HG02678 (cell line): ENCODE results near the gene CDK5R2.
A peak's percentile ranks its signal among the peaks of the same experiment; 100 is the strongest.

Source experiments
- ATAC-seq: cut with Tn5 transposase; IDR thresholded peaks from one replicate; pipeline ENCODE4 v1.9.1; 2021; ENCODE audit warnings: mild to moderate bottlenecking, moderate library complexity; ENCODE audit not compliant: unreplicated experiment

CDK5R2 gene

GRCh38 chr2:218961651-218962570, 2.4 kb downstream of the CDK5R2 start:
- no peak for ATAC-seq

DNA sequence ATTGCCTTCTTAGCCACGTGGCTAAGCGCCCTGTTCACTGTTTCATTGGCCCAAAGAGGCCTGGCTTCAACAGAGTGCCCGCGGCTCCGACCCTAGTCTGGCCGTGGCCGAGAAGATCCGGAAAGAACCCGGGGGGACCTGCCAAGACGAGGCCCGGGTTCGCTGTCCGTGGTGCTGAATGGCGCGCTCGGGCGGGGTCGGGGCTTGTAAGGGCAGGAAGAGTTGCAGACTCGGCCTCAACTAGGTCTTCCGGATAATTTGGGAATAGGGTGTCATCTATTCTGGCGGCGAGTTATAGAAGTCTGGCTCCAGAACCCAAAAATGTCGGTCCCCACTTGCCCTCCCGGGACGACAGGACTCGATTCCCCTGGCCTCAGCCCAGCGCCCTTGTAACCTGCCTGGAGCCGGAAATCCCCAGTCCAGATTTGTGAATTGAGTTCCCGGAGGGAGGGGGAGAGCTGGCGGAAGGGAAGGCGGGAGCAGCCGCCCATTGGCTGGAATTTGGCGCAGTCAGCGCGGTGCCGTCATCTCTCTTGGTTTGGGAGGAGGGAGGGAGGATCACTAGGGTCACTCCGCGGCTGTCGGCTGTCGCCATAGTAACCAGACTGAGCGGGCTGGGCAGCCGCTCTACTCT, 3.5 kb downstream of the CDK5R2 start:
- ATAC-seq: no peak

GRCh38 chr2:218963601-218964000, 4.1 kb downstream of the CDK5R2 start:
- ATAC-seq: no peak

GRCh38 chr2:218964041-218964771, 4.7 kb downstream of the CDK5R2 start:
- no peak for ATAC-seq

DNA sequence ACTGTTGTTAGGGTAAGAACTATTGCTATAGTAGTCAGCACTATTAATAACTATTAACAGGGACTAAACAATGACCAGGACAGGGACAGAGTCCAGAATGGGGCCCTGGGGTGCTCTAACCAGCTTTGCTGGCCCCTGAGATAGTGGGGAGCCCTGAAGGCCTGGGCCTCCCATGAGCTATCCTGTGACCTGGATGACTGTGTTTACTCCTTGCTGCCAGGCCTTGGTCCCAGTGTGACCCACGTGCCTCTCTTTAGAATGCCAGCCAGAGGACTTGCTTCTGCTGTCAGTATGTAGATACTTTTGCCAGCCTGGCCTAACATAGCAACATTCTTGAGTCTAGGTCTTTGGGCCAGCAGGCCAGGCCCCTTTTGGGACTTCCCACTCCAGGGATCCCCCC, 11.4 kb downstream of the CDK5R2 start:
- ATAC-seq: no peak

- no peak for ATAC-seq
Observed at GRCh38 chr2:218975060-218975777, 15.8 kb downstream of the CDK5R2 start.

- ATAC-seq: peak; percentile 93
Observed at GRCh38 chr2:218979846-218980734, 20.6 kb downstream of the CDK5R2 start.

DNA sequence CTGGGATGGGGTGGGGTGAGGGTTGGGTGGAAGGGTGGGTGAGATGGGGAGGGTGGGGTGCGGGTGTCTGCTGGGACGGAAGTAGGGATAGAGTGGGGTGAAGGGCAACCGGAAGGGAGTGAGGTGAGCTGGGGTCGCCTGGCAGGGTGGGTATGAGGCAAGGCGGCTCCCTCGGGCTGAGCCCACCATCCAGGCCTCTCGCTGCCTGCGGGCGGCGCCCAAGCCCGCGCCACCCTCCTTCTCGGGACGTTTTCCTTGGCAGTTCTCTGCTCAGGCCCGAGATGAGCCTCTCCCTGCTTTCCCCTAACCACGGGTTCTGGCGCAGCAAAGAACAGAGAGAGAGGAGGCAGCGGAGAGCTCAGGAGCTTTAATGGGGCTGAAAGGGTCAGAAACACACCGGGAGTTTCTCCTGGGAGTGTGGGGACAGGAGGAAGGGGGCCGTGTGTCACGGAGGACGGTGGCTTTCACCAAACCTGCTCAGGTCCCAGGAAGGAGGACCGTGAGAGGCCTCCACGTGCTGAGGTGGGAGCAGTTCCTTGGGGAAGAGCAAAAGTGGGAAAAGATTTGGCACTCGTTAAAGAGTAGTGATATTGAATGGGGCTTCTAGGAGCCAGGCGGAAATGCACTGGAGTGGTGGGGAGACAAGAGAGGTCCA, 21.4 kb downstream of the CDK5R2 start:
- no peak for ATAC-seq

- ATAC-seq: no peak
Observed at GRCh38 chr2:218981390-218981880, 22.0 kb downstream of the CDK5R2 start.

GRCh38 chr2:218981881-218982585, 22.6 kb downstream of the CDK5R2 start:
- no peak for ATAC-seq

- ATAC-seq: no peak
Observed at GRCh38 chr2:218982586-218983262, 23.3 kb downstream of the CDK5R2 start.

DNA sequence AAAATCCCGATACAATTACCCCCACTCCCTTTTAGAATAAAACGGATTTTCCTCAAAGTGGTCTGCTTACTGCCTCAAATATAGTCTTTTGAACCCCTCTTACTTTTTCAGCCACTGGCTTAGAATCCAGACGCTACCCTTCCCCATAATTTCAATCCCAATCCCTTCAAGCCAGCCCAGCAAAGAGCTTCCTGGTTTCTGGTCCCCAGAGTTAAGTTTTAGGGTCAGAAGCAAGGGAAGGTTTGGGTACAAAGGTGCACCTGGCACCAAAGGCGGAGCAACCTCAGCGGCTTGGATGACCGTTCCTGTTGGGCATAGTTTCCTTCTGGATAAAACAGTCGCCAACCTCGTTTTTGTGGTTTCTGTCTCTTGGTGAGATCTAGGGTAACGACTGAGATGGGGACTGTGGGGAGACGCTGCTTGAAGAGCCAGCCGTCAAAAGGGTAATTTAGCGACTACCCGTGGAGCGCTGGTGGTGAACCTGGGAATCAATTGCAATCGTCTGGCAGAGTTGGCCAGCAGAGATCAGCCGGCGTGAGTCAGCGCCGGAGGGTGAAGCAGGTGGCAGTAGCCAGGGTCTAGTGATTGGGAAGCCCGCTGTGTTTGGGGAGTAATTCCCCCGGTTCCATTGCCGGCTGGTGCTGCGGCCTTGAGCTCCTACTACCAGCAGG, 23.9 kb downstream of the CDK5R2 start:
- ATAC-seq: no peak

GRCh38 chr2:218983934-218984238, 24.4 kb downstream of the CDK5R2 start:
- no peak for ATAC-seq

DNA sequence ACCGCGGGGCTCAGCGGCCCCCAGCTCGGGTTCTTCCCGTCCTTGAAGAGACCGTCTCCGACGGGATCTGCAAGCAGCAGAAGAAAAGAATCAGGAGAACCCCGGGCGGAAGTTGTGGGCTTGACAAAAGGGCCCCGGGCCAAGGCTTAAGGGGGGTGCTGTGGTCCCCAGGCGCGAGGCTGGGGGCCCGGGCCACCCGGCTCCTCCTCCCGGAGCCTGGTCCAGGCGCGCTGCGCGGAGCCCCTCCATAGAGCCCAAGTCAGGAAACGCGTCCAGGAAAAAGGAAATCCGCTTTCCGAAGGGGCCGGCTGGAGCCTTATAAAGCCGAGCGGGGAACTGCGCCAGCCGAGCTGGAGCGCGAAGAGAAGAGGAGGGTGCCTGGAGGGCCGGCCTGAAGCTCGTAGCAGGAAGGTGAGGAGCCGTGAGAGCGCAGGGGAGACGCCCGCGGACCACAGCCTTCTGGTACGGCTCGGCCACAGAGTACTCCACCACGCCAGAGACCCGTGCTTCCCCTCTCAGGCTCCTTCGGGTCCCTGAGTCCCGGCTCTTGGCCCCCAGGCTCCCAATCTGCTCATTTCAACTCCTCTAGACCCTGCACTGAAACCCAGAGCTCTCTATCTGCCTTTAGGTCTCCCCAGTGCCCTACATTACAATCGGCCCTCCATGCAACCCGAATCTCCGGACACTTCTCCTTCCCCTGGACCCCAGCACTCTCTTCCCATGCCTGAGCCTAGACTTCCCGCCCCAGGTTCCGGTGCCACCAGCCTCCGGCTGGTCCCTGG, 25.0 kb downstream of the CDK5R2 start:
- ATAC-seq: no peak

DNA sequence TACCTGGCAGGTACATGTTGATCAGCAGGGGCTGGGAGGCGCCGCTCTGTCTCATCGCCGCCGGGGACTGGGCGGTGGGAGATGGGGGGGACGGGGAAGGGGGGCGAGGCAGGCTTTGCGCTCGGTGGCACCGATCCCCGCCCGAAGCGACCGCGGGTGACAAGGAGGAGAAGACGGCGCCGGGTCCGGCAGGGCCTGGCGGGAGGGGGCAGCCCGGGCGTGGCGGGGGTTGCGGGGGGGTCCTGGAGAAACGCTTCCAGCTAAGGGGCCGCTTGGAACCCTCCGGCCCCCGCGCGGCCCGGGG, 25.5 kb downstream of the CDK5R2 start, which contains the start of gene FEV:
Gene FEV, minus strand, starts transcription at position 164 of the 304 bp plus-strand sequence. Its CDS starts 109 bp downstream, at position 55.
- ATAC-seq: no peak

DNA sequence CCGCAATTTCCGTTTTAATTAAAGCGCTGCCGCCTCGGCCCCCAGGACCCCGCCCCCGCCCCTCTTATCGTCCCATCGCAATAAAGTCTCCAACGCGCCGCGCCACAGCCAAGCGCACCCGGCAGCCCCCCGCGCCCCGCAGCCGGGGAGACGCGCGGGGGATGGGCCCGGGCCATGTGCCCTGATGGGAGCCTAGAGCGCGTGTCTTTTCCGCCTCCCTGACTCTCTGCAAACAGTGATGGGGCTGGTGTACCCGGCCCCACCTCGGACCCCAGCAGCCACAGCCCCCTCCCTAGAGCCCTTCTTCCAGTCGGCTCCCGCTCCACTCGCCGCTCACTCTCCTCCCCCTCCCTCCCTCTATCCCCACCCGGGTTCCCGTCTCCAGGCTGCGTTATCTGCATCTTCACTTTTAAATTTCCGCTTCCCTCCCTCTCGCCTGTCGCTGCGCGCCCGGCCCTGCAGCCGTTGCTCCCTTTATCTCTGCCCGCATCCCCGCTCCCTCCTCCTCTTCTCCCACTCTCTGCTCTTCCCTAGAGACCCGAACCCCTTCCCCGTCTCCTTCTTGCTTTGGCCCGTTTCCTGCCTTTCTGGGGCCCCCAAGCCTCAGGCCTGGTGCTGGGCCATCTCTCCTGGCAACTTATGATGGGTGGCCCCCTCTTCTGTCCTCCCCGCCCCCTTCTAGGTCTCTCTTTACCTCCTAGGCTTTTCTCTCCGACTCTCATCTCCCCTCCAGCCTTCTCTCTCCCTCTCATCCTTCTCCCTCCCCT, 26.0 kb downstream of the CDK5R2 start:
- no peak for ATAC-seq
